BJ (cell line): ENCODE results near the gene SDCBP2. TPM values are rescaled to one million over a fixed set of nuclear protein-coding genes. Genes with fewer than 3 reads are reported as not detected.

Experiments used
- CTCF ChIA-PET: fragments of 350-600 bp; formaldehyde crosslinking; extraction: SDS; loops from one replicate; lab custom pipeline; 2021; ENCODE audit warnings: antibody characterized with exemption, inconsistent platforms; lab: Yijun Ruan, JAX
- POLR2A ChIA-PET: fragments of 300-600 bp; sonication (Branson Sonifier 250); formaldehyde crosslinking; extraction: SDS; loops from one replicate; lab custom pipeline; 2021; ENCODE audit warnings: antibody characterized with exemption; lab: Charles Lee
- DNase-seq: peaks from one replicate; pipeline ENCODE4 v3.0.0-alpha.2; 2011; ENCODE audit warnings: low read depth
- H3K27me3 ChIP-seq: 2 replicates; pipeline ENCODE4 v1.6.0; 2011; ENCODE audit warnings: low read length; ENCODE audit not compliant: control insufficient read depth, insufficient read depth
- H3K36me3 ChIP-seq: 2 replicates; pipeline ENCODE4 v1.5.1; 2011; ENCODE audit warnings: low read length; ENCODE audit not compliant: control insufficient read depth, insufficient read depth
- H3K4me3 ChIP-seq: 2 replicates; pipeline ENCODE4 v1.5.1; 2011; ENCODE audit warnings: low read depth, mild to moderate bottlenecking, control low read depth, low read length
- CTCF ChIP-seq: IDR thresholded peaks from 2 replicates; pipeline ENCODE4 v1.5.1; 2011; ENCODE audit warnings: low read depth, mild to moderate bottlenecking, control low read depth, inconsistent platforms, low read length, moderate library complexity; ENCODE audit not compliant: insufficient read depth
- polyA plus RNA-seq: library from polyadenylated mRNA; depleted of rRNA; stranded (reverse); fragments of >200 nt; gene quantifications from 2 replicates; pipeline ENCODE4 v1.2.3, GENCODE V29; 2011

The SDCBP2 gene
- polyA plus RNA-seq, 1 experiment, result 6.2 TPM

GRCh38 chr20:1330075-1330830, 1.3 kb upstream of the SDCBP2 start:
- ChIA-PET CTCF (no interaction called here), POLR2A (no interaction called here)
- no peaks in the 10 kb centered on the region for H3K27me3 ChIP-seq
- H3K4me3 ChIP-seq, result no peak overlapping the region
- DNase-seq, result no peak
- TF ChIP-seq CTCF, result no peak
- H3K36me3 ChIP-seq, result peaks cover 3% of the 10 kb centered on the region; the same call in 1 of the 2 replicates

GRCh38 chr20:1327827-1328679, 886 bp downstream of the SDCBP2 start:
- DNase-seq, result no peak
- TF ChIP-seq CTCF, result no peak
- ChIA-PET CTCF (interaction anchor here (1.6 to 1.9 kb wide), 2 partner anchors 109 to 110 kb away, joined by 4 to 5 read pairs; no protein-coding TSS in a partner anchor), POLR2A (interaction anchor here (0.6 kb wide), 2 partner anchors 41 to 123 kb away, joined by 3 read pairs; no protein-coding TSS in a partner anchor)
- Histone ChIP-seq H3K27me3 (no peaks in the 10 kb centered on the region), H3K36me3 (0 out of 2 replicates have a peak, but pooled peaks cover 2% of the 10 kb centered on the region), H3K4me3 (no peak overlapping the region)

DNA sequence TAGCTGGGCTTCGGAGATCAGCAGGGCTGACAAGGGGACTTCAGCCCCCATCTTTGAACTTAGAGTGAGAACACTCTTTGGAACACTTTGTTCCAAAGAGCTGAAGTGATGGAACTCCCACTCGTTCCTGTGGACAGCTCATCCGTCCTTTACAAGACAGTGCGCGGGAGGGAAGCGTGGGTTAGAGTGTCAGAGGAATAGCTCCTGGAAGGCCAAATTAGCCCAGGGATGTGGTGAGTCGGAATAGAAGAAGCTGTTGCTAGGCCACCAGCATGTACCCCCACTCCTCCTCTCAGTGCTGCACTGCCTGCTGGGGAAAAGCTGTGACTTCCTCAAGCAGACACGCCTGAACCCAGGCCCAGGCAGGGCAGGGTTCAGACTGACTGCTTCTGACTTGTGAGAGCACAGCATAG, 1.7 kb downstream of the SDCBP2 start:
- Histone ChIP-seq H3K27me3 (no peaks in the 10 kb centered on the region), H3K36me3 (0 out of 2 replicates have a peak, but pooled peaks cover 1% of the 10 kb centered on the region), H3K4me3 (no peak overlapping the region)
- DNase-seq, result no peak
- TF ChIP-seq CTCF, result no peak
- ChIA-PET POLR2A (interaction anchor here (0.6 kb wide), 3 partner anchors 9 to 124 kb away, joined by 3 to 7 read pairs (median 3); no protein-coding TSS in a partner anchor), CTCF (interaction anchor here (1.9 kb wide), 1 partner anchor 110 kb away, joined by 4 read pairs; no protein-coding TSS in a partner anchor)

DNA sequence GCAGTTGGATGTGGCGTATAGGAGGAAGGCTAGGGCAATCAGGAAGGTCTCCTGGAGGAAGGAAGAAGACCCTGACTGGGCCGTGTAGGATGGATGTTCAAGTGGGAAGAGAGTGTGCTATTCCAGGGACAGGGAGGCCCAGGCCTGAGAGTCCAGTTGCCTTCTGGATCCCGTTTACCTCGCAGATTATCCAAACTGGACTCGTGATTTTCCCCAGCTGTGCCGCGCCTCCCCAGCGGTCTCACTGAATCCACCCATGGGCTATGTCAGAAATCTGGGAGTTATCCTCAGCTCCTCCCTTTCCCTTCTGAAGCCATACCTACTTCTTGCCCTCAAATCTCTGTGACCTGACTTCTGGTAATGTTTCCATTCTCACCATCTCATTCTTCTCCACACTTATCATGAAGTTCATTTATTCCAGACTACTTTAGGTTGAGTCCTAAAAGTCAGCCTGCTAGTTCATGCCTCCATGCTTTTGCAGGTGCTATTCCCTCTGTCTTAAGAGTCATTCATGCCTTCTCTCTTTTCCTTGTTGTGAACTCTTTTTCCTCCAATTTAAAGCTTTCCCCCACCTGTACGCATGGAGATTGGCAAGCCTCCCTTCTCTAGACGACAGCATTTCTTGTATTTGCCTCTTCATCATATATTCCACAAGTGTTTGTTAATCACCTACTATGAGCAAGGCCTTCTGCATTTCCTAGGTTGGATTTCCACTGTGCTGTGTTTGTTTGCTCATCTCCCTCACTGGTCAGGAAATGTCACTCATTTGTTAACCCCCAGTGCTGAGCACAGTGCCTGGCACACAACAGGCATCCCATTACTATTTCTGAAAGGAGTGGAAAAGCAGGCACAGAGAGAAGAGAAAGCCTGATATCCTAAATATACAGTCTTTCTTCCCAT, 2.7 kb downstream of the SDCBP2 start:
- H3K36me3 ChIP-seq, result 0 out of 2 replicates have a peak, but pooled peaks cover 1% of the 10 kb centered on the region
- no peak for DNase-seq
- CTCF ChIA-PET, result interaction anchor here (0.8 to 1.9 kb wide), 3 partner anchors 111 to 141 kb away, joined by 3 to 4 read pairs (median 4); partner anchors contain the start of gene NSFL1C
- POLR2A ChIA-PET, result interaction anchor here (0.6 to 0.7 kb wide), 3 partner anchors 21 to 118 kb away, joined by 3 to 4 read pairs (median 3); no protein-coding TSS in a partner anchor
- H3K4me3 ChIP-seq, result peak overlapping the region; percentile 79
- no peaks in the 10 kb centered on the region for H3K27me3 ChIP-seq
- no peak for TF ChIP-seq CTCF
